ENCODE data around the gene TCF7. TPM values are rescaled to one million over a fixed set of nuclear protein-coding genes. Genes with fewer than 3 reads are reported as not detected.
A peak's percentile ranks its signal among the peaks of the same experiment; 100 is the strongest.

TCF7 gene
- total RNA-seq, 4 donors from 2014 or later = 2.6 to 6.2 (median 5.1) TPM

- DNase-seq (ENCODE audit: low spot score in 2 of 2) = peak; percentile 7 to 68
- no peak for TF ChIP-seq POLR2A (IDR thresholded peaks at IDR 0.05)
- TF ChIP-seq CTCF (IDR thresholded peaks at IDR 0.05) = no peak
- intact Hi-C loops (cut with DNase I; ENCODE audit: low total_unique reads) = no loop called here
- 70 to 79% methylated on average over 9 of the region's 9 CpGs for WGBS, 2 donors
- H3K4me3 ChIP-seq (ENCODE audit: low read depth, poor library complexity, severe bottlenecking) = no peak overlapping the region
Measured at GRCh38 chr5:134141331-134142050, 27.0 kb downstream of the TCF7 start.

GRCh38 chr5:134142052-134142451 lies 27.6 kb downstream of the TCF7 start:
- intact Hi-C loops (cut with DNase I; ENCODE audit: low total_unique reads) = no loop called here
- peak; percentile 10 to 45 for DNase-seq (ENCODE audit: low spot score in 2 of 2)
- H3K4me3 ChIP-seq (ENCODE audit: low read depth, poor library complexity, severe bottlenecking) = no peak overlapping the region
- TF ChIP-seq CTCF (IDR thresholded peaks at IDR 0.05) = no peak
- TF ChIP-seq POLR2A (IDR thresholded peaks at IDR 0.05) = no peak
- WGBS, 2 donors = 69 to 70% methylated on average over 5 of the region's 5 CpGs

GRCh38 chr5:134142806-134143205 lies 28.3 kb downstream of the TCF7 start:
- DNase-seq (ENCODE audit: low spot score in 2 of 2) = peak; percentile 12 to 72
- 85 to 100% methylated on average over 3 to 12 of the region's 12 CpGs for WGBS, 2 donors
- TF ChIP-seq POLR2A (IDR thresholded peaks at IDR 0.05) (no peak), CTCF (IDR thresholded peaks at IDR 0.05) (no peak)
- intact Hi-C loops (cut with DNase I; ENCODE audit: low total_unique reads) = no loop called here
- no peak overlapping the region for H3K4me3 ChIP-seq (ENCODE audit: low read depth, poor library complexity, severe bottlenecking)

- DNase-seq (ENCODE audit: low spot score in 2 of 2) = peak in 1 of 2 donors; percentile 20
- WGBS, 2 donors = 97 to 98% methylated on average over 5 of the region's 5 CpGs
- intact Hi-C loops (cut with DNase I; ENCODE audit: low total_unique reads) = no loop called here
- no peak overlapping the region for H3K4me3 ChIP-seq (ENCODE audit: low read depth, poor library complexity, severe bottlenecking)
- TF ChIP-seq CTCF (IDR thresholded peaks at IDR 0.05) (no peak), POLR2A (IDR thresholded peaks at IDR 0.05) (no peak)
Measured at GRCh38 chr5:134143431-134143830, 28.9 kb downstream of the TCF7 start.

GRCh38 chr5:134143944-134144941 lies 29.8 kb downstream of the TCF7 start:
- intact Hi-C loops (cut with DNase I; ENCODE audit: low total_unique reads) = loop anchor here (2.0 kb wide), 1 partner anchor 105 kb away; no protein-coding TSS in a partner anchor

More at GRCh38 chr5:134143944-134144941, 29.8 kb downstream of the TCF7 start:
- peak in 1 of 2 donors; percentile 72 for DNase-seq (ENCODE audit: low spot score in 2 of 2)
- 88 to 94% methylated on average over 10 of the region's 10 CpGs for WGBS, 2 donors
- H3K4me3 ChIP-seq (ENCODE audit: low read depth, poor library complexity, severe bottlenecking) = no peak overlapping the region
- TF ChIP-seq CTCF (IDR thresholded peaks at IDR 0.05) (no peak), POLR2A (IDR thresholded peaks at IDR 0.05) (no peak)
